Nephron progenitor cell (in vitro differentiated cells): ENCODE results near the gene NSUN4.
"Not testable (repeated sequence)": the region's sequence is repeated elsewhere in the genome, so short reads cannot be mapped to it uniquely, and the experiment has no call there.

Experiments
- DNase-seq: peaks from one replicate; pipeline ENCODE4 v3.0.0; 2021
- H3K27ac Mint-ChIP-seq: 2 replicates; pipeline ENCODE4 v1.8.0; 2021; ENCODE audit warnings: mild to moderate bottlenecking, moderate library complexity, mixed read lengths
- H3K27me3 Mint-ChIP-seq: 2 replicates; pipeline ENCODE4 v1.8.0; 2021; ENCODE audit warnings: mild to moderate bottlenecking, low read depth, mixed read lengths; ENCODE audit not compliant: poor library complexity
- H3K36me3 Mint-ChIP-seq: 2 replicates; pipeline ENCODE4 v1.8.0; 2021; ENCODE audit warnings: low read depth, mixed read lengths
- H3K4me1 Mint-ChIP-seq: 2 replicates; pipeline ENCODE4 v1.8.0; 2021; ENCODE audit warnings: mixed read lengths
- H3K4me3 Mint-ChIP-seq: 2 replicates; pipeline ENCODE4 v1.8.0; 2021; ENCODE audit warnings: mild to moderate bottlenecking, moderate library complexity, mixed read lengths
- H3K9me3 Mint-ChIP-seq: 2 replicates; pipeline ENCODE4 v1.8.0; 2021; ENCODE audit warnings: mild to moderate bottlenecking, moderate library complexity, mixed read lengths
- CTCF ChIP-seq: fragments of 200-600 bp; sonication (generic); IDR thresholded peaks from 2 replicates; pipeline ENCODE4 v1.5.0; 2021; ENCODE audit warnings: antibody characterized with exemption

Gene NSUN4

GRCh38 chr1:46344481-46344880, 3.9 kb downstream of the NSUN4 start:
- TF ChIP-seq CTCF, result no peak
- peaks cover 51% of the 10 kb centered on the region for H3K36me3 Mint-ChIP-seq
- H3K4me3 Mint-ChIP-seq, result no peak overlapping the region
- DNase-seq, result no peak
- no peaks in the 10 kb centered on the region for H3K27me3 Mint-ChIP-seq
- H3K4me1 Mint-ChIP-seq, result peaks cover 48% of the 10 kb centered on the region
- no peaks in the 10 kb centered on the region for H3K9me3 Mint-ChIP-seq
- peak overlapping the region; percentile 62 for H3K27ac Mint-ChIP-seq

GRCh38 chr1:46345281-46345680, 4.7 kb downstream of the NSUN4 start:
- no peak for DNase-seq
- Mint-ChIP-seq H3K36me3 (peaks cover 59% of the 10 kb centered on the region), H3K27me3 (no peaks in the 10 kb centered on the region), H3K9me3 (no peaks in the 10 kb centered on the region), H3K27ac (peak overlapping the region; percentile 64), H3K4me3 (no peak overlapping the region), H3K4me1 (peaks cover 43% of the 10 kb centered on the region)
- TF ChIP-seq CTCF, result no peak

GRCh38 chr1:46352363-46352762, 11.8 kb downstream of the NSUN4 start:
- Mint-ChIP-seq H3K27me3 (no peaks in the 10 kb centered on the region), H3K27ac (no peak overlapping the region), H3K4me3 (no peak overlapping the region), H3K36me3 (peaks cover 76% of the 10 kb centered on the region), H3K4me1 (peaks cover 4% of the 10 kb centered on the region), H3K9me3 (no peaks in the 10 kb centered on the region)
- TF ChIP-seq CTCF, result no peak
- no peak for DNase-seq

GRCh38 chr1:46355920-46356319, 15.3 kb downstream of the NSUN4 start:
- not testable (repeated sequence) for DNase-seq, H3K9me3 Mint-ChIP-seq, H3K4me3 Mint-ChIP-seq, H3K27me3 Mint-ChIP-seq, H3K4me1 Mint-ChIP-seq, H3K27ac Mint-ChIP-seq
- peaks cover 72% of the 10 kb centered on the region for H3K36me3 Mint-ChIP-seq

- Mint-ChIP-seq H3K4me3 (no peak overlapping the region), H3K9me3 (no peaks in the 10 kb centered on the region), H3K27me3 (peaks cover 3% of the 10 kb centered on the region), H3K36me3 (peaks cover 58% of the 10 kb centered on the region), H3K4me1 (no peaks in the 10 kb centered on the region), H3K27ac (peak overlapping the region; percentile 95)
- TF ChIP-seq CTCF, result no peak
- no peak for DNase-seq
Observed at GRCh38 chr1:46362158-46362557, 21.6 kb downstream of the NSUN4 start.

- TF ChIP-seq CTCF, result no peak
- H3K27me3 Mint-ChIP-seq, result peaks cover 3% of the 10 kb centered on the region
- H3K9me3 Mint-ChIP-seq, result no peaks in the 10 kb centered on the region
- H3K36me3 Mint-ChIP-seq, result peaks cover 59% of the 10 kb centered on the region
- H3K4me3 Mint-ChIP-seq, result no peak overlapping the region
- DNase-seq, result no peak
- peak overlapping the region; percentile 21 for H3K27ac Mint-ChIP-seq
- no peaks in the 10 kb centered on the region for H3K4me1 Mint-ChIP-seq
Observed at GRCh38 chr1:46363121-46363520, 22.5 kb downstream of the NSUN4 start.
